ENCODE measurements around the gene MSMP.

Gene MSMP

GRCh38 chr9:35705836-35706430 lies 48.1 kb downstream of the MSMP start:
- ChIA-PET CTCF (interaction anchor here (0.6 to 0.7 kb wide), 2 partner anchors 67 to 1067 kb away, joined by 3 read pairs; no protein-coding TSS in a partner anchor), POLR2A (ENCODE audit: low non-redundant PET) (no interaction called here)
- DNase-seq (ENCODE audit: low spot score) = no peak
- TF ChIP-seq CTCF (conservative IDR thresholded peaks at IDR 0.05; ENCODE audit: low read depth) = no peak
- H3K27ac ChIP-seq = no peak overlapping the region

GRCh38 chr9:35705372-35705771 lies 48.7 kb downstream of the MSMP start:
- H3K27ac ChIP-seq = no peak overlapping the region
- ChIA-PET POLR2A (ENCODE audit: low non-redundant PET) (no interaction called here), CTCF (interaction anchor here (0.6 kb wide), 1 partner anchor 68 kb away, joined by 3 read pairs; no protein-coding TSS in a partner anchor)
- DNase-seq (ENCODE audit: low spot score) = no peak
- no peak for TF ChIP-seq CTCF (conservative IDR thresholded peaks at IDR 0.05; ENCODE audit: low read depth)

GRCh38 chr9:35703906-35704672 lies 50.0 kb downstream of the MSMP start:
- POLR2A ChIA-PET (ENCODE audit: low non-redundant PET) = no interaction called here
- DNase-seq (ENCODE audit: low spot score) = no peak
- TF ChIP-seq CTCF (conservative IDR thresholded peaks at IDR 0.05; ENCODE audit: low read depth) = no peak
- CTCF ChIA-PET = interaction anchor here (0.7 to 0.9 kb wide), 2 partner anchors 92 to 364 kb away, joined by 3 to 4 read pairs; no protein-coding TSS in a partner anchor
- H3K27ac ChIP-seq = no peak overlapping the region

All from RWPE1 (cell line).